Activated CD8-positive, alpha-beta memory T cell treated with anti-CD3 and anti-CD28 coated beads, Interleukin-2, amount 50 U/mL, for 1 hour (primary cell): ENCODE measurements around the gene ANKRD11.
"Not testable (repeated sequence)": the region's sequence is repeated elsewhere in the genome, so short reads cannot be mapped to it uniquely, and the experiment has no call there.

Experiments
- DNase-seq: peaks from one replicate; pipeline ENCODE4 v3.0.0-alpha.2; 2020; ENCODE audit errors: extremely low read depth

ANKRD11 gene

DNA sequence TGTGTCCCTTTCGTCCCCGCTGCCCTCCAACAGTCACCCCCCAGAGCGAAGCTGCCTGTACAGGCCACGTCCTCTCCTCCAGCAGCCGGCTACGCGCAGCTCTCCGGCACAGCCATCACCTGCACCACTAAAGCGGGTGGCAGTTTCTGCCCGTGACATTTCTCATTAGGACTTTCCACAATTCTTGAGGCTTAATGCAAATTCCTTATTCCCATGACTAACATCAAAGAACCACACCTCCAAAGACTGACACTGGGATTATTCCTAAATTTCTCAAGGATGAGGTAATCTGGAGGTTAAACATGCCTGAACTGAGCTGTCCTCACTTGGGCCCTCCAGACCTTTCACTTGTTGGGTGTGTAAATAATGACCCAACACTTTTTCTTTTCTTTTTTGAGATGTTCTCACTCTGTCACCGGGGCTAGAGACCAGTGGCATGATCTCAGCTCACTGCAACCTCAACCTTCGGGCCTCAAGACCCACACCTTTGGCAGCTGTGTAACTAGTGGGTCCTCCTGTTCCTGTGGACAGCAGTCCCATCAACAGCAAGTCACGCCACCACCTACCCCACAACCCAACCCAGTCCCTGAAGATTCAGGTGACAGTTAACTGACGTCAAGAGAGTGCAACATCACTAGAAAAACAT is 11.7 kb downstream of the ANKRD11 start:
- no peak for DNase-seq

DNA sequence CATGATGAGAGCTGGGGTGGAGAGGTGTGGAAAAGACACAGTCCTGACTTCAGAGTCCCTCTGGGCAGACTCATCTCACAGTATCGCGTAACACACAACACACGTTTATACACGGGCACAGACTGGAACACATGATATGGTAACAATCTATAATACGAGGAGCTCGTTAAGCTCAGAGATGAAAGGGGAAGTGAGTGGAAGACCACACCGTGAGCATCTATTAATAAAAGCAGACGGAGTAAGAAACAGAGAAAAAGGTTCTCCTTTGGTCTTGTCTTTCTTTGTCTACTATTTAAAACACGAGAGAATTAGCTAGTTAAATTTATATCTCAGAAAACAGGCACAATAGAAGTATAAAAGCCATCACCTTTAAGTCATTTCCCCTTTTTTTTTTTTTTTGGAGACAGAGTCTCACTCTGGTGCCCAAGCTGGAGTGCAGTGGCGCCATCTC is 13.5 kb downstream of the ANKRD11 start:
- DNase-seq = no peak

DNA sequence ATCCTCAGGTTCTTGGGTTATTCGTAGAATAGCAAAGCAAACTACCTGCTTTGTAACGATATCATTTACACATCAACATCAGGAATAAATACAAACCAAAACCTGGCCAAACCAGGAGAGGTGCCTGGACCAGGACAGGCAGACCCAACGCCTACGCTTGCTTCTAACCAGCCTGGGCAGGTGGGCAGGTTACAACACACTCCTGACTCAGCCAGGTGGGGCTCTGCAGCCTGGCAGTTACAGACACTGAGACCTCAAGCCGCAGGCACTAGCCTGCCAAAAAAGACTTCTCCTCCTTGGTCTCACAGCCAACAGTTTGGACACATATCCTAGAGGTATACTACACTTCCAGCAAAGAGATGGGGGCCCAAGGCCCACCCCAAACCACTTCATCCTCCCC is 14.0 kb downstream of the ANKRD11 start:
- no peak for DNase-seq

DNA sequence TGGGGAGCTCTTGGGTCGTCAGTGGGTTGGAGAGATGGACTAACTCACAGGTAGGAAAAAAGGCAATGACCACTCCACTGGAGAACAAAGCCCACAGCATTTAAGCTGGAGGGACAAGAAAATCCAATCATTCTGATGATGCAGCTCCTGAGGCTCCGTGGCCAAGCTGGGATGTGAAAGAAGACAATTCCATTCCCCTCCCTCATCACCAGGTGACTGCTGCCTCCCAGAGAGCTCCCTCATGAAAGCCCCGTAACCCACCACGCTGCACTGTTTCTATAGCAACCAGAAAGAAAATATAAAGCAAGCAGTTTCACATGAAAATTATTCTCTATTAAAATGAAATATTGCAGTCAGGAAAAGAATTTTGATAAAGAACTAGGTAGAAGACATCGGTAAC is 15.2 kb downstream of the ANKRD11 start:
- no peak for DNase-seq

DNA sequence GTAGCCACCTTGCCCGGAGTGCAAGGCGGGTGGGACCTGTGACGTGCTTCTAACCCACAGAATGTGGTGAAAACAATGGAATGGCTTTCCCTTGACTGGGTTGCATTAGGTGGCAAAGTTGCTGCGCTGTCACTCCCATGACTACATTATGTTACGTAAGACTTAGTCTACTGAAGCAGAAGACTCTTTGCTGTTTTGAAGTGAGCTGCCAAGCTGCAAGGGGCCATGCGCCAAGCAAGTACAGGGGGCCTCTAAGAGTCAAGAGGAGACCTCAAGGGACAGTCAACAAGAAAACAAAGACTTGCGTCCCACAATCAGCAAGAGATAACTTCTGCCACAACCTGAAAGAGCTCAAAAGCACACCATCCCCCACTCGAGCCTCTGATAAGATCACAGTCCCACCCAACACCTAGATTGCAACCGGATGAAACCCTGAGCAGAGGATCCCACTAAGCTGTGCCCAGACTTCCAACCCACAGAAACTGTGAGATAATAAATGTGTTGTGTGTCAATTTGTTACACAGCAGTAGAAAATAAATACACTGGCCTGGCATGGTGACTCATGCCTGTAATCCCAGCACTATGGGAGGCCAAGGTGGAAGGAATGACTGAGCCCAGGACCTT is 16.5 kb downstream of the ANKRD11 start:
- no peak for DNase-seq

DNA sequence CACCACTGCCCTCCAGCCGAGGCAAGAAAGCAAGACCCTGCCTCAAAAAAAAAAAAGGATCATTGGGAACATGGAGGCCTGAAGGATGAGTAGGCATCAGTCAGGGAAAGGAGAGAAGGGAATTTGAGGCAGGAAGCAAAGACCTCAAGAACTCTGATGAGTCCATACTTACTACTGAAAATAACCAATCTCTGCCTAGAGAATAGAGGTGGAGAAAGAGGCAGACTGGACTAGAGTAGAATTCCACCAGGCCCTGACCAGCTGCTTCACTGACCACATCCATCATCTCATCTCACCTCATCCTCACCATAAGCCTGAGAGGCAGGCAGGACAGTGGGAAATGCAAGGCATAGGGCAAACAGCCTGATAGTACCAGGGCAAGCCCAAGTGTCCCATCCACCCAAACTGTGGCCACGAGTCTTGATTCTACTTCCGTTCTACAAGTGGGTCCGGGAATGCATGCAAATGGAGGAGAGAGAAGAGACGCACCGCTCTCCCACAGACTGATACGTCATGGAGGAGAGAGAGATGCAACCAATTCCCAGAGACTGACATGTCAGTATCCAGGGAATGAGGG is 17.1 kb downstream of the ANKRD11 start:
- no peak for DNase-seq

DNA sequence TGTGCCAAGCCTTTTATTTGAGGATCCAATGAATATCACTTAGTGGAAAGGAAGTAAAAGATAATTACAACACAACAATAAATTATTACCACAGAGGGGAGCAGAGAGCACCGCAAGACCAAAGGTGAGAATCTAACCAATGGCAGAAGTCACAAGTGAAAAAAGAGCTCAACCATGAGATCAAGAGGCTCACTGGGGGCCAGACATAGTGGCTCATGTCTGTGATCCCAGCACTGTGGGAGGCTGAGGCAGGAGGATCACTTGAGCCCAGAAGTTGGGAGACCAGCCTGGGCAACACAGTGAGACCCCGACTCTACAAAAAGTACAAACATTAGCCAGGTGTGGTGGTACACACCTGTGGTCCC is 17.7 kb downstream of the ANKRD11 start:
- no peak for DNase-seq

DNA sequence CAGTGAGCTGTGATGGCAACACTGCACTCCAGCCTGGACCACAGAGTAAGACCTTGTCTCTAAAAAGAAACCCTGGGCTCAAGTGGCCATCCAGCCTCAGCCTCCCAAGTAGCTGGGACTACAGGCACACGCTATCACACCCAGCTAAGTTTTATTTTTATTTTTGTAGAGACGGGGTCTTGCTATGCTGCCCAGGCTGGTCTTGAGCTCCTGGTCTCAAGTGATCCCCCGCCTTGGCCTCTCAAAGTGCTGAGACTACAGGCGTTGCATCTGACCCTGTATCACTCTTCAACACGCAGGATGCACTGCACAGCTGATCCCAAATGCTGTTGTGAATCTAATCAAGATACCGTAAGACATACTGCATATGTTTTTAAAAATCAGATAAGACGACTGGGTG is 23.0 kb downstream of the ANKRD11 start:
- no peak for DNase-seq

DNA sequence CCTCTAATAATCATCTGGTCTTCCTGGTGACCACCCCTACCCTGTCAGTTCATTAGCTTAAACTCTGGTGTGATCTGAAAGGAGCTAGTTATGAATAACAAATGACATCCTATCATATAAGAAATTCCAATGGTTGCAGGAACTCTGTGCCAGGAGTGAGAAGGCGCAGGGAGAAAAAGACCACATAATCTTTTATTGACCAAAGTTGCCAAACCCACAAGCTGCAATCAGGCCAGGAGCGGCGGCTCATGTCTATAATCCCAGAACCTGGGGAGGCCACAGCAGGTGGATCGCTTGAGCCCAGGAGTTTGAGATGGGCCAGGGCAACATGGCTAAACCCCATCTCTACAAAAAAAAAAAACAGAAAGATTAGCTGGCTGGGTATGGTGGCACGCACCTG is 23.4 kb downstream of the ANKRD11 start:
- no peak for DNase-seq

DNA sequence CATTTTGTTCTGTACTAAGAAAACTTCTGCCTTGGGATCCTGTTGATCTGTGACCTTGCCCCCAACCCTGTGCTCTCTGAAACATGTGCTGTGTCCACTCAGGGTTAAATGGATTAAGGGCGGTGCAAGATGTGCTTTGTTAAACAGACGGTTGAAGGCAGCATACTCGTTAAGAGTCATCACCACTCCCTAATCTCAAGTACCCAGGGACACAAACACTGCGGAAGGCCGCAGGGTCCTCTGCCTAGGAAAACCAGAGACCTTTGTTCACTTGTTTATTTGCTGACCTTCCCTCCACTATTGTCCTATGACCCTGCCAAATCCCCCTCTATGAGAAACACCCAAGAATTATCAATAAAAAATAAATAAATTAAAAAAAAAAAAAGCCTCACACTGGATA is 27.0 kb downstream of the ANKRD11 start:
- DNase-seq = not testable (repeated sequence)

DNA sequence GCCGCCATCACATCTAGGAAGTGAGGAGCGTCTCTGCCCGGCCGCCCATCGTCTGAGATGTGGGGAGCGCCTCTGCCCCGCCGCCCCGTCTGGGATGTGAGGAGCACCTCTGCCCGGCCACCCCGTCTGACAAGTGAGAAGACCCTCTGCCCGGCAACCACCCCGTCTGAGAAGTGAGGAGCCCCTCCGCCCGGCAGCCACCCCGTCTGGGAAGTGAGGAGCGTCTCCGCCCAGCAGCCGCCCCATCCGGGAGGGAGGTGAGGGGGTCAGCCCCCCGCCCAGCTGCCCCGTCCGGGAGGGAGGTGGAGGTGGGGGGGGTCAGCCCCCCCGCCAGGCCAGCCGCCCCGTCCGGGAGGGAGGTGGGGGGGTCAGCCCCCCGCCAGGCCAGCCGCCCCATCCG is 27.7 kb downstream of the ANKRD11 start:
- DNase-seq = not testable (repeated sequence)

DNA sequence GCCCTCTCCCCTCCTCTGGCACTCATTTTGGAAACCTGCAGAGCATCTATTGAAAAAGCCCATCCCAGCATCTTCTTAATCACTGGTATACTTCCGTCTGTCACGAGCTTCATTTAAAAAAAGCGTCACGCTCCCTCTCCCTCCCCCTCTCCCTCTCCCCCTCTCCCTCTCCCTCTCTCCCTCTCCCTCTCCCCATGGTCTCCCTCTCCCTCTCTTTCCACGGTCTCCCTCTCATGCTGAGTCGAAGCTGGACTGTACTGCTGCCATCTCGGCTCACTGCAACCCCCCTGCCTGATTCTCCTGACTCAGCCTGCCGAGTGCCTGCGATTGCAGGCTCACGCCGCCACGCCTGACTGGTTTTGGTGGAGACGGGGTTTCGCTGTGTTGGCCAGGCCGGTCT is 28.5 kb downstream of the ANKRD11 start:
- not testable (repeated sequence) for DNase-seq

DNA sequence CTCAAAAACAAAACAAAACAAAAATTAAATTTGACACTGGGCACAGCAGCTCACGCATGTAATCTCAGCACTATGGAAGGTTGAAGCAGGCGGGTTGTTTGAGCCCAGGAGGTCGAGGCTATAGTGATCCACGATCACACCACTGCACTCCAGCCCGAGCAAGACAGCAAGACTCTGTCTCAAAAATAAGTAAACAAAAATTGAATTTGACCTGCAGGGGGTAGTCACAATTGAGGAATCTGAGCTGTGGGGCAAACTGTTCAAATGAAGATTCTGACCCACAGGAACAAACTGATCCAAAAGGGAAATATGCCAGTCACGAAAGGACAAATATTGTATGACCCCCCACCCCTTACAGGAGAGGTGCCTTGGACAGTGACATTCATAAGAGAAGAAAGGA is 29.8 kb downstream of the ANKRD11 start:
- no peak for DNase-seq

DNA sequence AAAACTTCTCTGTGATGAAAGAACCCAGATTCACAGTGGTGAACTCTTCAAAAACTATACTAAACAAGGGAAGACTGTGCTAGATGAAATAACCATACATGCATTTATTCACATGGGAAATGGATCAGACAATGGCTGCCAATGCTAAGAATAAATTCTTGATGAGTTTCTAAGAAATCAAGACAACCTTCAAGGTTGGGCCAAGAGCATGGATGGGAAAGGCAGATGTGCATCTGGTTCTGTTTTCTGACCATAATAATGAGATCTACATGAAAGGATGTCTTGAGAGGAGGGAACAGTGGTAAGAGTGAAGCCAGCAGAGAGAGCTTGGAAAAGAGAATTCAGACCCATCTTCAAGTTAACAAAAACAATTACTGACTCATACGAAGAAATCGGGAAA is 31.4 kb downstream of the ANKRD11 start:
- no peak for DNase-seq

DNA sequence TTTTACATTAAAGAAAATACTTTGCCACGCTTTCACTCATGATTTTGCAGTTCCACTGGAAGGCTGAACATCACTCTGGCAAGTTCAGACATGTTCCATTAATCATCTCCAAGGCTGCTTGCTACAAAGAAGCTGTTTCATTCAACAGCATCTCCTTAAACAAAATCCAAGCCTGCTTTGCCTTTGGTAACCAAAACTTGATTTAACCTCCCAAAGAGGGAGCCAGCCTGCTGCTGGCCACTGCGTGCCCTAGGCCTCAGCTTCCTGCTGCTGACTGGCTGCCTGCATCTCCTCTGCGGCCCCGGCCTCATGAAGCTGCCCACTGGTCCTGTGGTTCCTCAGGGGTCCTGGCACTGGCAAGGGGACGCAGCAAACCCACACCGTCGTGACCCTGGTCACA is 31.8 kb downstream of the ANKRD11 start:
- no peak for DNase-seq

DNA sequence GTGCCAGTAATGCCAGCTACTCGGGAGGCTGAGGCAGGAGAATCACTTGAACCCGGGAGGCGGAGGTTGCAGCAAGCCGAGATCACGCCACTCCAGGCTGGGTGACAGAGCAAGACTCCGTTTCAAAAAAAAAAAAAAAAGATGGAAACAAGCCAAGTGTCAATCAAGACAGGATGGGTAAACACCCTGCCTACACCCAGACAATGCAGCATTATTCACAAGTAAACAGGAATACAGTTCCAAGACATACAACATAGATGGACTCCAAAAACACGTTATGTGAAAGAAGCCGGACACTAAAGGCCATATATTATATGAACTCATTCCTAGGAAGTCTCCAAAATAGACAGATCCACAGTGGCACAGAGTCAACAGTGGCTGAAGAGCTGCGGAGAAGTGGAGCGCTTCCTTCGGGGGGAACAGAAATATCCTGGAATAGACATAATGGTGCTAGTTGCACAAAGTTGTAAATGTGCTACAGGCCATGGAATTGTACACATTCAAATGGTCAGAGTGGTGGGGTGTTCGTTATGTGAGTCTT is 33.9 kb downstream of the ANKRD11 start:
- DNase-seq = no peak

DNA sequence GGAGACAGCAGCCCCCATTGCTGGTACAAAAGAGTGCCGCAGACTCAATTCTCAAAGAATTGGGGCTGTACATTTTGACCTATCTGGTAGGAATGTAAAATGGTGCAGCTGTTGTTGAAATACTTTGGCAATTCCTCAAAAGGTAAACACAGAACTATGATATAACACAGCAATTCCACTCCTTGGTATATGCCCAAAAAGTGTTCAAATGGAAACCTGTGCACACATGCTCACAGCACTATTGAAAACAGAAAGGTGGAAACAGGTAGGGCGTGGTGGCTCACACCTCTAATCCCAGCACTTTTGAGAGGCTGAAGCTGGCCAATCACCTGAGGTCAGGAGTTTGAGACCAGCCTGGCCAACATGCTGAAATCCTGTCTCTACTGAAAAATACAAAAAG is 34.7 kb downstream of the ANKRD11 start:
- no peak for DNase-seq

DNA sequence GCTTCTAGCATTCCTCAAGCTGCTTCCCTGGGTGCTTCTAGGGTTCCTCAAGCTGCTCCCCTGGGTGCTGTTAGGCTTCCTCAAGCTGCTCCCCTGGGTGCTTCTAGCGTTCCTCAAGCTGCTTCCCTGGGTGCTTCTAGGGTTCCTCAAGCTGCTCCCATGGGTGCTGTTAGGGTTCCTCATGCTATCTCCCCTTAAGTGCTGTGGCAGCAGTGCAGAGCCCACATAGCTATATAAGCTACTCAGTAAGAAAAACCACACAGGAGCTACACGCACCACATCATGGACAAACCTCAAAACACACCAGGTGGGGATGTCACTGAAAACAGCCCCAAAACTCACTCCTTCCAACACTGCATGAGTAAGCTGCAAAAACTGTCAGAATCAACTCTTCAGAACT is 35.2 kb downstream of the ANKRD11 start:
- no peak for DNase-seq

DNA sequence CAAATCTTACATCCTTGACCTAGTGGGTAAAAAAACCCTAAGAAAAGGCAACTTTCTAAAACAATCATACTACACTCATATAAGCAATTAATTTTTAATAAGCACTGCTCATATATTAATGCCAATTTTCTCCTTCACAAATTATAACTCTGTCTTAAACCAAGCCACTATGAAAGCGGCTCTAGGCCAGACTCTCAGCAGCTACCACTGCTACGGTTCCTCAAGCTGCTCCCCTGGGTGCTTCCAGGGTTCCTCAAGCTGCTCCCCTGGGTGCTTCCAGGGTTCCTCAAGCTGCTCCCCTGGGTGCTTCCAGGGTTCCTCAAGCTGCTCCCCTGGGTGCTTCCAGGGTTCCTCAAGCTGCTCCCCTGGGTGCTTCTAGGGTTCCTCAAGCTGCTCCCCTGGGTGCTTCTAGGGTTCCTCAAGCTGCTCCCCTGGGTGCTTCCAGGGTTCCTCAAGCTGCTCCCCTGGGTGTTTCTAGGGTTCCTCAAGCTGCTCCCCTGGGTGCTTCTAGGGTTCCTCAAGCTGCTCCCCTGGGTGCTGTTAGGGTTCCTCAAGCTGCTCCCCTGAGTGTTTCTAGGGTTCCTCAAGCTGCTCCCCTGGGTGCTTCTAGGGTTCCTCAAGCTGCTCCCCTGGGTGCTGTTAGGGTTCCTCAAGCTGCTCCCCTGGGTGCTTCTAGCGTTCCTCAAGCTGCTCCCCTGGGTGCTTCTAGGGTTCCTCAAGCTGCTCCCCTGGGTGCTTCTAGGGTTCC is 35.8 kb downstream of the ANKRD11 start:
- DNase-seq = not testable (repeated sequence)

DNA sequence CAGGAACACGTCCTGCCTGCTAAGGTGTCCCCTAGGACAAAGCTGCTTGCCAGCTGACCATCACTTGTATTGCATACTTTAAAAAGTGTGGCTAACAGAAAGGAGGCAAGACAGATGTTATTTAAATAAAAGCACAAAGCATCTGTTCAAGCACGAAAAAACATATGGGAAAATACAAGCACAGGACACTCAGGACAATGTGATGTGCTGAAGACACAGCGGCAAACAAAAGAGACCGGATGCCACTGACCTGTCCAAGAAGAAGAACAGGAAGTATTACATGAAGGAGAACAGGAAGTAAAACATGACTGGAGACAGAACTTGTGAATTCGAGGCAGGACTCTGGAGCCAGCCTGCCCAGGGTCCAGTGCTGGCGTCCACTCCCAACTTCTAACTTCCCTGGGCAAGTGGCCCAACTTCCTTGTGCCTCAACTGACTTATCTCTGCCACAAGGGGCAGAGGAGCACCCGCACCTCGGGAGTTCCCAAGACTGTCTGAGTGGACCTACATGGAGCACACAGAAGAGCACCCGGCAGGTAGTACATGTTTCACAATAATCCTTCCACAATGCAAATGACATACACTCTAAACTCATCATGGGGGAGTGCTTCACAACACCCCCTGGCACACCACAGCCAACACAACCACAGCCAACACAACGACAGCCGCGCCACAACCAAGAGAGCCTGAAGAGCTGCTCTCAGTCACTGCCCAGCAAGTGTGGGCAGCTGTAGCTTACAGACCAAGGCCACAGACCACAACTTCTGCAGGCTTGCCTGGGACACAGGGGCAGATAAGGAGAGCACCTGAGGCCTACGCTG is 36.6 kb downstream of the ANKRD11 start:
- no peak for DNase-seq

DNA sequence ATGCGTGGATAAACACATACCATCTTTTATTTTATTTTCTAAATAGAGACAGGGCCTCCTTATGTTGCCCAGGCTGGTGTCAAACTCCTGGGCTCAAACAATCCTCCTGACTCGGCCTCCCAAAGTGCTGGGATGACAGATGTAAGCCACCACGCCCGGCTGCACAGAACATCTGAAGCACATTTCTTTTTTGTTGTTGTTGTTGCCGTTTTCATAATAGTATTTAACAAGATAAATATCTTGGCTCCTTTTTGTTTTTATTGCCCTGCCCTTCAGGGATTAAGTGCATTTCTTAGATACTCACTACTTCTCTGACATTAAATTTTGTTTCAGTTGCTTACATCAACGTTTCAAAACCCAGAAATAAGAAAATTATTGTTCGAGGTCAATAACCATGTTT is 37.4 kb downstream of the ANKRD11 start:
- DNase-seq = no peak

DNA sequence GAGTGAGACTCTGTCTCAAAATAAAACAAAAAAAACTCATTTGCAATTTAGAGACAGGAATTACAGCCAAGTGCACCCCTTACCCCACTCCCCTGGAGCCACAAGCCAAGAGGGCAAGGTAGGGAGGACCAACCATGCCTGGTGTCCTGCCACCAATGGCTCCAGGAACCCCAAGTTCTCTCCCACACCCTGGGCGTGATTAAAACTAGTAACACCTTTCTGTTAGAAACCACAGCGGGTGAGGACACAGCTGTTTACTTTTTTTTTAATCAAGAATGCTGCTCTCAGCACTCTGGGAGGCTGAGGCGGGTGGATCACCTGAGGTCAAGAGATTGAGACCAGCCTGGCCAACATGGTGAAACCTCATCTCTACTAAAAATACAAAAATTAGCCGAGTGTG is 38.1 kb downstream of the ANKRD11 start:
- DNase-seq = no peak
